Measurements from ENCODE around the gene ASB11. TPM values are rescaled to one million over a fixed set of nuclear protein-coding genes. Genes with fewer than 3 reads are reported as not detected.

The ASB11 gene
- total RNA-seq, 1 experiment from 2014 or later, result not detected

DNA sequence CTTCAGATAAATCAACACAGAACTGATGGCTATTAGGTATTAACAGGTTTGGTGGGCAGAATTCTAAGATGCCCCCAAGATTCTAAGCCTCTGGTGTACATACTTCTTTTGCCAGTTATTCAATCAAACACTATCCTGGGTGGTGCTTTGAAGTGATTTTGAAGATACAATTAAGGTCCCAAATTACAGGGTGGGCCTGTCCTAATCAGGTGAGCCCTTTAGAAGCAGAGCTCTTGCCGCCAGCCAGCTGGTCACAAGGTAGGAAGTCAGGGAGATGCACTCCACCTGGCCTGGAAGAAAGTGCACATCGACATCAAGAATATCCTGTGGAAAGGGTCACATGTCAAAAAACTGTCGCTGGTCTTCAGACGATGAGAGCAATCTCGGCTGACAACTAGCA, 75.0 kb downstream of the ASB11 start:
- H3K27me3 ChIP-seq (ENCODE audit: low read length), result no peaks in the 10 kb centered on the region
- no peaks in the 10 kb centered on the region for H3K4me1 ChIP-seq (ENCODE audit: insufficient read depth, low read length)
- no peaks in the 10 kb centered on the region for H4K20me1 ChIP-seq (ENCODE audit: low read length)
- no peaks in the 10 kb centered on the region for H3K36me3 ChIP-seq (ENCODE audit: low read depth, low read length)
- H3K9ac ChIP-seq (ENCODE audit: low read length), result no peak overlapping the region
- no peak overlapping the region for H3K4me3 ChIP-seq (ENCODE audit: low read length)
- no peaks in the 10 kb centered on the region for H3K9me2 ChIP-seq (replicated peaks; ENCODE audit: low read length)
- DNase-seq (no peak), ATAC-seq (no peak)
- H3K79me2 ChIP-seq (ENCODE audit: low read length), result no peaks in the 10 kb centered on the region
- TF ChIP-seq EZH2 (IDR thresholded peaks at IDR 0.05; ENCODE audit: low read length, unreplicated experiment) (no peak), EZH2phosphoT487 (IDR thresholded peaks at IDR 0.05; ENCODE audit: borderline replicate concordance, low read length) (no peak)
- TF ChIP-seq, protein P1, sequence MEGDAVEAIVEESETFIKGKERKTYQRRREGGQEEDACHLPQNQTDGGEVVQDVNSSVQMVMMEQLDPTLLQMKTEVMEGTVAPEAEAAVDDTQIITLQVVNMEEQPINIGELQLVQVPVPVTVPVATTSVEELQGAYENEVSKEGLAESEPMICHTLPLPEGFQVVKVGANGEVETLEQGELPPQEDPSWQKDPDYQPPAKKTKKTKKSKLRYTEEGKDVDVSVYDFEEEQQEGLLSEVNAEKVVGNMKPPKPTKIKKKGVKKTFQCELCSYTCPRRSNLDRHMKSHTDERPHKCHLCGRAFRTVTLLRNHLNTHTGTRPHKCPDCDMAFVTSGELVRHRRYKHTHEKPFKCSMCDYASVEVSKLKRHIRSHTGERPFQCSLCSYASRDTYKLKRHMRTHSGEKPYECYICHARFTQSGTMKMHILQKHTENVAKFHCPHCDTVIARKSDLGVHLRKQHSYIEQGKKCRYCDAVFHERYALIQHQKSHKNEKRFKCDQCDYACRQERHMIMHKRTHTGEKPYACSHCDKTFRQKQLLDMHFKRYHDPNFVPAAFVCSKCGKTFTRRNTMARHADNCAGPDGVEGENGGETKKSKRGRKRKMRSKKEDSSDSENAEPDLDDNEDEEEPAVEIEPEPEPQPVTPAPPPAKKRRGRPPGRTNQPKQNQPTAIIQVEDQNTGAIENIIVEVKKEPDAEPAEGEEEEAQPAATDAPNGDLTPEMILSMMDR (conservative IDR thresholded peaks at IDR 0.05; ENCODE audit: low read depth, low read length), result no peak
- no peak overlapping the region for H3K27ac ChIP-seq (ENCODE audit: low read length)
- no peaks in the 10 kb centered on the region for H3K9me3 ChIP-seq (ENCODE audit: low read length)
- intact Hi-C loops (cut with micrococcal nuclease), result loop anchor here (5.0 kb wide), 3 partner anchors 523 to 1203 kb away; no protein-coding TSS in a partner anchor
- ChIA-PET CTCF (no interaction called here), POLR2A (ENCODE audit: unreplicated experiment) (no interaction called here)
- no TSS peak for BruUV-seq (replicated peaks)
- H2AFZ ChIP-seq (ENCODE audit: low read length), result no peak overlapping the region
- no peaks in the 10 kb centered on the region for H3F3A ChIP-seq (ENCODE audit: low read length, unreplicated experiment)
- H3K4me2 ChIP-seq (ENCODE audit: low read length), result no peak overlapping the region

DNA sequence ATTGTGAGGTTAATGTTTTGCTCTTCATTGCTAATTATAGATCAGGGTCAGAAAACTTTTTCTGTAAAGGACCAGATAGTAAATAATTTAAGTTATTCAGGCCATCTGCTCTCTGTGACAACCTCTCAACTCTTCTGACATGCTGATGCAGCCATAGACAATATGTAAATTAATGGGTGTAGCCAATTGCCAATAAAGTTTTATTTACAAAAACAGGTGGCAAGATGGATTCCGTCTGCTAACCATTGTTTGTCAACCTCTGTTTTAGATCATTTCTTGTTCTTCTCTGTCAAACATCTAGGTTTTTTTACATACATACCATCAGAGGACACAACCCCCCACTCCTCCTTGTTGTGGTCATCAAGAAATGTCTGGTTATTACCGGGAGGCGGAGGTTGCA, 79.3 kb downstream of the ASB11 start:
- no TSS peak for BruUV-seq (replicated peaks)
- no peak overlapping the region for H3K4me2 ChIP-seq (ENCODE audit: low read length)
- ChIA-PET CTCF (no interaction called here), POLR2A (ENCODE audit: unreplicated experiment) (no interaction called here)
- H2AFZ ChIP-seq (ENCODE audit: low read length), result no peak overlapping the region
- H3K9me3 ChIP-seq (ENCODE audit: low read length), result no peaks in the 10 kb centered on the region
- intact Hi-C loops (cut with micrococcal nuclease), result no loop called here
- no peaks in the 10 kb centered on the region for H3K27me3 ChIP-seq (ENCODE audit: low read length)
- no peak overlapping the region for H3K27ac ChIP-seq (ENCODE audit: low read length)
- peaks cover 9% of the 10 kb centered on the region for H3K4me1 ChIP-seq (ENCODE audit: insufficient read depth, low read length)
- ATAC-seq (no peak), DNase-seq (peak; percentile 0)
- no peaks in the 10 kb centered on the region for H4K20me1 ChIP-seq (ENCODE audit: low read length)
- H3K4me3 ChIP-seq (ENCODE audit: low read length), result no peak overlapping the region
- no peaks in the 10 kb centered on the region for H3K79me2 ChIP-seq (ENCODE audit: low read length)
- no peaks in the 10 kb centered on the region for H3K9me2 ChIP-seq (replicated peaks; ENCODE audit: low read length)
- no peak overlapping the region for H3K9ac ChIP-seq (ENCODE audit: low read length)
- no peaks in the 10 kb centered on the region for H3K36me3 ChIP-seq (ENCODE audit: low read depth, low read length)
- no peaks in the 10 kb centered on the region for H3F3A ChIP-seq (ENCODE audit: low read length, unreplicated experiment)
- TF ChIP-seq, protein P1 (conservative IDR thresholded peaks at IDR 0.05; ENCODE audit: low read depth, low read length), result no peak

DNA sequence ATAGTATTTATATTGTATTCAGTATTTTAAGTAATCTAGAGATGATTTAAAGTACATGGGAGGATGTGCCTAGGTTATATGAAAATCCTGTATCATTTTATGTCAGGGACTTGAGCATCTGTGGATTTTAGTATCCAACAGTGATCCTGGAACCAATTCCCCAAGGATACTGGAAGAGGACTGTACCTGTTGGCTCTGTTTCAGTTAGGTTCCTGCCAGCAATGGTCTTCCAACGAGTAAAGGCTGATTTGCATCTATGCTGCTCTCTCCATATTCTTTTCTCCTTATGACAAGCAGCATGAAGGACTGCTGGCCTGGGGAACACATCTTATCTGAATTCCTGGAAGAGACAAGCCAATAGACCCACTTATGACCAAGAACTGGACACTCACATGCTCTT, 80.4 kb downstream of the ASB11 start:
- Histone ChIP-seq H3K79me2 (ENCODE audit: low read length) (no peaks in the 10 kb centered on the region), H3K4me2 (ENCODE audit: low read length) (no peak overlapping the region), H3K4me1 (ENCODE audit: insufficient read depth, low read length) (peaks cover 9% of the 10 kb centered on the region), H3K9me2 (replicated peaks; ENCODE audit: low read length) (no peaks in the 10 kb centered on the region), H3K9me3 (ENCODE audit: low read length) (no peaks in the 10 kb centered on the region), H4K20me1 (ENCODE audit: low read length) (no peaks in the 10 kb centered on the region), H3K4me3 (ENCODE audit: low read length) (no peak overlapping the region), H3F3A (ENCODE audit: low read length, unreplicated experiment) (no peaks in the 10 kb centered on the region), H3K27ac (ENCODE audit: low read length) (no peak overlapping the region), H3K36me3 (ENCODE audit: low read depth, low read length) (no peaks in the 10 kb centered on the region), H2AFZ (ENCODE audit: low read length) (no peak overlapping the region), H3K9ac (ENCODE audit: low read length) (no peak overlapping the region), H3K27me3 (ENCODE audit: low read length) (no peaks in the 10 kb centered on the region)
- ChIA-PET POLR2A (ENCODE audit: unreplicated experiment) (no interaction called here), CTCF (no interaction called here)
- no peak for ATAC-seq
- no peak for TF ChIP-seq EZH2phosphoT487 (IDR thresholded peaks at IDR 0.05; ENCODE audit: borderline replicate concordance, low read length)
- TF ChIP-seq, protein P1 (conservative IDR thresholded peaks at IDR 0.05; ENCODE audit: low read depth, low read length), result no peak
- TF ChIP-seq EZH2 (IDR thresholded peaks at IDR 0.05; ENCODE audit: low read length, unreplicated experiment), result no peak
- DNase-seq, result peak; percentile 0
- intact Hi-C loops (cut with micrococcal nuclease), result no loop called here
- no TSS peak for BruUV-seq (replicated peaks)
